HK-2 (cell line): Measurements from ENCODE around the gene ERC2.

ENCODE experiments used
- DNase-seq: peaks from one replicate; pipeline ENCODE4 v3.0.0-alpha.2; 2018; ENCODE audit not compliant: unreplicated experiment

The ERC2 gene

DNA sequence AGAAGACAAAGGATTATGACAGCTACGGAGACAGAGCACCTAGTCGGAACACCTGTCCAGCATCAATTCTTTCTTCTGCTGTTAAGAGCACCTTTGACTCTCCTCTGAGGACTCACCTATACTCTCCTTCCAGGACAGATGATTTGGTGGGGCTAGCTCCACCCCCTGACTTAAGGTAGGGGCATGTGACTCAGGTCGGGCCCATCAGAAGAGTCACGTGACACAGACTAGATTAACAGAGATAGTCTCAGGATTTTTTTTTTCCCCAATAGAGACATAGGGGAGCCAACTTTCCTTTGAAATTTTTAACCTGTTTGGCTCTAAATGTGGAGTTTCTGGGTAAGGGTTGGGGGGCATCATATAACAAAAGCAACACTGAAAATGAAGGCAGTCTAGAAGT lies 969.7 kb downstream of the ERC2 start:
- no peak for DNase-seq

DNA sequence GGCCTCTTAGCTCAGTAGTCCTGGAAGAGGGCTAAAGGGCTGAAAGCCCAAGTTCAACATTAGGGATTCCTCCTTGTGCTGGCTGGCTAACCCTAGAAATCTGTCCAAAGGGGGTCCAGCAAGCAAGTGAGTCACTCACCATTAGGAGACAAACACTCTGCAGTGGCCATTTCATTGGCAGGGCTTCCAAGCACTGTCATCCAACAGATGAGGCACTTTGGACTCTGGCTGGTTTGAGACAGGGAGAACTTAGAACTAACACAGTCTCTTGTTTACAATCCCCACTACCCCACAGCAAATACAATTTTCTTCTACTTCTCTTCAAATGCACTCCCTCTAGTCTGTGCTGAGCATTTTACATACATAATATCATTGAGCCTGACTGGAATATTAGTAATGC lies 971.0 kb downstream of the ERC2 start:
- no peak for DNase-seq

- no peak for DNase-seq
These were observed 973.3 kb downstream of the ERC2 start for GRCh38 chr3:55494976-55495375.

DNA sequence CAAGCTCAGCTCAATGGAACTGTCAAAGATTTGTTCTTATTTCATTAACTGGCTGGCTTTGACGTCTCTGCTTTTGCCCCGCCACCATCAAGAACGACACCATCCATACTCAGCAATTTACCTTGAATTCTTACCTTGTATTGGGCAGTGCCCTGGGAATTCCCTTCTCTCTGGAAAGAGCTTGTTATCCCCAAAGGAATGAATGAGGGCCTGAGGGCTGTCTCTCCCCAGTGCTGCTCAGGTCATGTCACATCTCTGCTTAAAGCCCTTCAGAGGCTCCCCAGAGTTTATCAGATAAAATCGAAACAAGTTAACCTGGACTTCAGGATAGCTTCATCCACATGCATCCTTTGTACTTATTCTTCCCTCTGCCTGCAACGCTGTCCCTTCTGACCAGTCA lies 975.3 kb downstream of the ERC2 start:
- DNase-seq = no peak

- DNase-seq = no peak
These were observed 976.9 kb downstream of the ERC2 start for GRCh38 chr3:55491296-55491816.

GRCh38 chr3:55490276-55490913 lies 977.9 kb downstream of the ERC2 start:
- no peak for DNase-seq

GRCh38 chr3:55489798-55490132 lies 978.5 kb downstream of the ERC2 start:
- DNase-seq = no peak

DNA sequence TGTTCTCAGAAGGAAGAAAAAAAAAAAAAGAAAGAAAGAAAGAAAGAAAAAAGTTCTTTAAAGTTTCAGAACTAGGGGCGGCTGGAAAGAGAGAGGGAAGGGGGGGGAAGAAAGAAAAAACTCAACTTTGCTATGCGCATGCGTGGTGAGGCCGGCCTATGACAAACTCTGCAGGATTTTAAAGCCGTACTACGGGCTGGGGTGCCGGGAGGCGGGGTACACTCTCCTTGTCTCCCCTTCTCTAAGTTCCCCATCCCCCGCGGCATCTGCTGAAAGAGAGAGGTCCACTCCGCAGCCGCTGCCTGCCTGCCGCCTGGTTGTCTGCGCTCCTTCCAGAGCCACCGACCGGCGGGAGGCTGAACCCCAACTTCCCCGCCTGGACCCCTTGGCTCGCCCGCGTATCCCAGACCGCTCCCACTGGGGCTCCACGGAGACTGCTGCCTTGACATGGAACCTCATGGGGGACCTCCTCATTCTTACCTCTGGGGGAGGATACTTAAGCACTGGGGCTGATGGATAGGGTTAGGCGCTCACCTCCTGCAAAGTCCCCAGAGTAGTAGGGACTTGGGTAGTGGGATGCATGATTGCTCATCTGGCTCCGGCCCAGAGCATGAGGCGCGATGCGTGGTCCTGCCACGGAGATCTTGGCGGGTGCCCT lies 979.7 kb downstream of the ERC2 start:
- DNase-seq = peak; percentile 45

GRCh38 chr3:55487381-55488241 lies 980.7 kb downstream of the ERC2 start:
- DNase-seq = peak; percentile 35

- DNase-seq = peak; percentile 44
These were observed 981.3 kb downstream of the ERC2 start, which contains the start of gene WNT5A for GRCh38 chr3:55486857-55487380. TSS of gene WNT5A (minus strand) at chr3:55487306. CDS start at chr3:55486985, 321 bp downstream.

DNA sequence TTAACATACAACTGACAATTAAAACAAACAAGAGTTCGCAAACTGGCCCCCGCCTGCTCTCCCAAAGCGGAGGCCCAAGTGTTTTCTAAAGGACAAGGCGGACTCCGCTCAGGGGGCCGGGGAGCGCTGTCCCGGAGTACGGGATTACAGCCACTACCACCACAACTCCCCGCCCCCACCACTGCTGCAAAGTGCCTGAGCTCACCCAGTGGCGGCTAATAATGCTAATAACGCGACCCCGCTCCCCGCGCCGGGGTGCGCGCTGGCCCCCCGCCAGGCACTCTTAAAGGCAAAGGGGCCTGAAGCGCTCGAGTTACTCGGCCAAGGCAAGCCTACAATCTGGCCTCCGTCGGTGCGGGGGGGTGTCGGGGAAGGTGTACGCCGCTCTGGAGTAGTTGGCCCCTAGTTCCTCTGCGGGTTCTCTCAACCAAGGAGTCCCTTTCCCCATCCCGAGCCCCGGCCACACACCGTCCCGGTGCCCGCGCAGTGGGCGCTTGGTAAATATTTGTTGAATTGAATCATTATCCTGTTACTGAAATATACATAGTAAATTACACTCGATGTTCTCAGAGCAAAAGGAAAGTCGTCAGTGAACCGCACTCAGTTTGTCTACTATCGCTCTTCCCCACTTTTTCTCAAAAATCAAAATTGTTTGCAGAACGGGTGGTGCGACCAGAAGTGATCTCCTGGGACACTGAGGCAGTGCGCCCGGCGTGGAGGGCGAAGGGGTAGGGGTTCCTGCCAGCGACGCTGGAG lies 982.0 kb downstream of the ERC2 start:
- DNase-seq = peak; percentile 50

DNA sequence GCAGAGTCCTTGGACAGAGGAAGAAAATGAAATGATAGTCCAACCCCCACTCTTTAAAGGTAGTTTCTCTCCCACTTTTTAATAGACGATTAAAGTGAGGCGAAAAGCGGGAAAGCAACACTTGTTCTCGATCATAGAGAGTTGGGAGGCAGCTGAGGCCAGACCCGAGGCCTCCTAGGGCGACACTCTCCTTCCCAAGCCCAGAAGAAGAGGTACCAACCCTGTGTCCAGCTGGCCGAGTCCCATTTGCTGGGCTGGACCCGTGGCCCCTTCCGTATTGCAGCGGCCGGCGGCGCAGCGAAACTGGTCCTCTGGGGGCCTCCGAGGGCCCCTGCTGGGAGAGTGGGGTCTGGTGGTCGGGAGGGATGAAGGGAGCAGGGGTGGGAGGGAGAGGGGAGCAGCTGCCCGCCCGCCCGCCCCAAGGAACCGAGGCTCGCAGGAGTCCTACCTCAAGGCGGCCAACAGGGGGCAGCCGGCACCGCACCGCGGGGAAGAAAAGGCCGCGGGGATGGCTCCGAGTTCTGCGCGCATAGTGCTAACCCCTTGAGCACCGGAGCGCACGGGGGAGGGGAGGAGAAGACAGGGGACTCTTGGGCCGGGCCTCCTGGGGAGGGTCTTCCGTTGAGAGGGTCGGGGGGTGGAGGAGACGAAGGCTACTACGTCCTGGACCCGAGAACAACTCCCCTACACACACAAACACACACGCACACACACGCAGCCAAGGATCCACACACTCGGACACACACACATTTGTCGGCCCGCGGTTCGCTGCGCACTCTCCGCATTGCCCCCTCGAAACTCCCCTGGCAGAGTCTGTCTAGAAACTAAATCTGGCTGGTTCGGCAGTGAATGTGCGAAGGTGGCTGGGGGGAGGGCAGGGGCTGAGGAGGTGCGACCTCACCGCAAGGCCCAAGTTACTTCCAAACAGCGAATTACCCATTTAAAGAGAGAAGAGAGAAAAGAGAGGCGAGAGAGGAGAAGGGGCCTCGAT lies 983.2 kb downstream of the ERC2 start:
- peak; percentile 74 for DNase-seq

GRCh38 chr3:55484191-55484689 lies 984.0 kb downstream of the ERC2 start:
- DNase-seq = no peak

DNA sequence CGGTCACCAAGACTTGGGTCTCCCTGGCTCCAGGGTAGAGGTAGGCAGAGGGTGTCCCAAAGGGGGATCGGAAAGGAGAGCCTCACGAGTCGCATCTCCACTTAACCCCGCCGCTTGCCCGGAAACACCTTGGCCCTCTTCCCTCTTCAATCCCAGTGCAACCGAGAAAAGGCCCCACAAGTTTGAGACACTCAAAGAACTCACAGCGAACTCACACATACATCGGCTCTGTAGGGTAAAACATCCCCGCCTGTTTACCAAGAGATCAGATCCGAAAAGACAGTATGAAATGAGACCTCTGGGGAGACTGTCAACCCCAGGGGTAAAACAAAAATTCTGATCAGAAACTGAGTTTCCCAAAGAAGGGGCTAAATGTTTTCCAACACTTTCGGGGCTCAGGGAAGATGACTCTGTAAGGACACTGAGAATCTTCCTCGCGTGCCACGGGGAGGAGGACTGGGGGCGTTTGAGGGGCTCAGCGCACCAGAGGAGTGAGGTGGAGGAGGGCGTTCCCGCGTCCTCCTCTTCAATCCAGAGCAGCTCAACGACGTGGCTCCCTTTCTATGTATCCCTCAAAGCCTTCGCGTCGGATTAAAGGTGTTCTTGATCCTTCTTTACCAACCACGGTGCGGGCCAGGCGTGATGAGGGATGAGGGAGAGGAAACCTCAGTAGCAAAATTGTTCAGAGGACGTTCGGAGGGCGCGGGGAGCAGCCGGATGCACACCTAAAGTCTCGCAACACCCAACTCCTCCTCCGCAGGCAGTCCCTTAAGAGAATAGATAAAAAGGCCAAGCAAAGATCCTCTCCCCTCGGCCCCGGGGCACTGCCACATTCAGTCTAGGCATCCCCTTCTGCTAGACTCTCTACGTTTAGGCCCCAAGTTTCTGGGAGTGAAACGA lies 984.8 kb downstream of the ERC2 start:
- DNase-seq = no peak

GRCh38 chr3:55482496-55483195 lies 985.6 kb downstream of the ERC2 start:
- no peak for DNase-seq

- DNase-seq = no peak
These were observed 986.3 kb downstream of the ERC2 start for GRCh38 chr3:55481744-55482495.

GRCh38 chr3:55480911-55481743 lies 987.1 kb downstream of the ERC2 start:
- DNase-seq = no peak
